Glomerular visceral epithelial cell (primary cell): ENCODE results near the gene CIITA.

Experiments
- DNase-seq: peaks from one replicate; pipeline ENCODE4 v3.0.0-alpha.2; 2016; ENCODE audit errors: extremely low spot score

CIITA gene

GRCh38 chr16:10849736-10850477, 27.1 kb upstream of the CIITA start:
- DNase-seq: no peak

- no peak for DNase-seq
These were observed 26.5 kb upstream of the CIITA start for GRCh38 chr16:10850478-10850850.

- no peak for DNase-seq
These were observed 25.5 kb upstream of the CIITA start for GRCh38 chr16:10851512-10851911.

GRCh38 chr16:10852286-10852685, 24.7 kb upstream of the CIITA start:
- DNase-seq: no peak

GRCh38 chr16:10852948-10853347, 24.1 kb upstream of the CIITA start:
- no peak for DNase-seq

- DNase-seq: no peak
These were observed 21.0 kb upstream of the CIITA start for GRCh38 chr16:10856042-10856441.

GRCh38 chr16:10858203-10858602, 18.8 kb upstream of the CIITA start:
- no peak for DNase-seq

- DNase-seq: no peak
These were observed 18.0 kb upstream of the CIITA start for GRCh38 chr16:10859020-10859419.

- no peak for DNase-seq
These were observed 17.3 kb upstream of the CIITA start for GRCh38 chr16:10859658-10860057.

- DNase-seq: peak; percentile 73
These were observed 14.6 kb upstream of the CIITA start for GRCh38 chr16:10862438-10862837.

GRCh38 chr16:10865991-10866966, 10.7 kb upstream of the CIITA start:
- DNase-seq: no peak

- no peak for DNase-seq
These were observed 9.8 kb upstream of the CIITA start for GRCh38 chr16:10867199-10867598.

GRCh38 chr16:10868104-10868595, 8.9 kb upstream of the CIITA start:
- no peak for DNase-seq

- no peak for DNase-seq
These were observed 8.2 kb upstream of the CIITA start for GRCh38 chr16:10868596-10869469.

GRCh38 chr16:10870137-10870776, 6.7 kb upstream of the CIITA start:
- DNase-seq: no peak

GRCh38 chr16:10870808-10871156, 6.2 kb upstream of the CIITA start:
- DNase-seq: no peak

GRCh38 chr16:10871157-10871991, 5.6 kb upstream of the CIITA start:
- peak; percentile 83 for DNase-seq

GRCh38 chr16:10876315-10876714, 687 bp upstream of the CIITA start:
- DNase-seq: no peak

GRCh38 chr16:10877472-10877946, 507 bp downstream of the CIITA start:
- no peak for DNase-seq

GRCh38 chr16:10878328-10878643, 1.3 kb downstream of the CIITA start:
- DNase-seq: no peak
